ENCODE results near the gene ASIC4. TPM values are rescaled to one million over a fixed set of nuclear protein-coding genes. Genes with fewer than 3 reads are reported as not detected.
A peak's percentile ranks its signal among the peaks of the same experiment; 100 is the strongest.

Gene ASIC4
- total RNA-seq, 1 experiment from 2014 or later: 0.17 TPM

GRCh38 chr2:219475697-219476651, 38.3 kb upstream of the ASIC4 start:
- no TSS peak for BruUV-seq (replicated peaks)
- DNase-seq: peak; percentile 89
- Mint-ChIP-seq H3K36me3 (ENCODE audit: insufficient read depth, unreplicated experiment) (no peaks in the 10 kb centered on the region), H3K9me3 (ENCODE audit: low read depth, unreplicated experiment) (no peaks in the 10 kb centered on the region), H3K4me3 (ENCODE audit: low read depth, unreplicated experiment) (peak overlapping the region; percentile 39), H3K27me3 (ENCODE audit: unreplicated experiment) (peaks cover 5% of the 10 kb centered on the region), H3K4me1 (ENCODE audit: low read depth, unreplicated experiment) (peaks cover 24% of the 10 kb centered on the region), H3K27ac (ENCODE audit: unreplicated experiment) (no peak overlapping the region)
- intact Hi-C loops (cut with micrococcal nuclease; ENCODE audit: unreplicated experiment): loop anchor here (5.0 kb wide), 1 partner anchor 46 kb away; no protein-coding TSS in a partner anchor
- peak; percentile 87 for TF ChIP-seq CTCF (IDR thresholded peaks at IDR 0.05; ENCODE audit: unreplicated experiment)
- CTCF ChIA-PET: interaction anchor here (0.6 to 2.3 kb wide), 8 partner anchors 19 to 54 kb away, joined by 3 to 9 read pairs (median 4); partner anchors contain the start of gene GMPPA

GRCh38 chr2:219476652-219477151, 37.6 kb upstream of the ASIC4 start:
- H3K9me3 Mint-ChIP-seq (ENCODE audit: low read depth, unreplicated experiment): no peaks in the 10 kb centered on the region
- no peaks in the 10 kb centered on the region for H3K36me3 Mint-ChIP-seq (ENCODE audit: insufficient read depth, unreplicated experiment)
- no peak for DNase-seq
- no peak for TF ChIP-seq CTCF (IDR thresholded peaks at IDR 0.05; ENCODE audit: unreplicated experiment)
- CTCF ChIA-PET: interaction anchor here (0.6 to 2.3 kb wide), 9 partner anchors 8 to 53 kb away, joined by 3 to 9 read pairs (median 4); no protein-coding TSS in a partner anchor
- no peak overlapping the region for H3K27ac Mint-ChIP-seq (ENCODE audit: unreplicated experiment)
- intact Hi-C loops (cut with micrococcal nuclease; ENCODE audit: unreplicated experiment): loop anchor here (5.0 kb wide), 1 partner anchor 46 kb away; no protein-coding TSS in a partner anchor
- peak overlapping the region; percentile 39 for H3K4me3 Mint-ChIP-seq (ENCODE audit: low read depth, unreplicated experiment)
- peaks cover 12% of the 10 kb centered on the region for H3K27me3 Mint-ChIP-seq (ENCODE audit: unreplicated experiment)
- BruUV-seq (replicated peaks): no TSS peak
- peaks cover 24% of the 10 kb centered on the region for H3K4me1 Mint-ChIP-seq (ENCODE audit: low read depth, unreplicated experiment)

DNA sequence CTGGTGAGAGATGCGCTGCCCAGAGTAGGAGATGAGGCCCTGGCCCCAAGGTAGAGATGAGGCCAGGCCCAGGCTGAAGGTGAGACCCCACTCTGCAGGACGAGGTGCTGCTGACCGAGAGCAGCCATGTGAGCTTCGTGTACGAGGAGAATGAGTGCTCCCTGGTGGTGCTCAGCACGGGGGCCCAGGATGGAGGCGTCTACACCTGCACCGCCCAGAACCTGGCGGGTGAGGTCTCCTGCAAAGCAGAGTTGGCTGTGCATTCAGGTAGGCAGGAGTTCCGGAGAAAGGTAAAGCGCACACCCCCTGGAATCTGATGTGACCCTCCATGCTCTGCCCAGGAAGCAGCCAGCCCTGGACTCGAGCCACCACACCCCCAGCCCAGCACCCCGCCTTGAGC, 37.1 kb upstream of the ASIC4 start:
- no peak for DNase-seq
- CTCF ChIA-PET: interaction anchor here (0.6 to 2.3 kb wide), 5 partner anchors 8 to 53 kb away, joined by 3 to 9 read pairs (median 5); no protein-coding TSS in a partner anchor
- intact Hi-C loops (cut with micrococcal nuclease; ENCODE audit: unreplicated experiment): loop anchor here (5.0 kb wide), 1 partner anchor 45 kb away; no protein-coding TSS in a partner anchor
- no peak for TF ChIP-seq CTCF (IDR thresholded peaks at IDR 0.05; ENCODE audit: unreplicated experiment)
- Mint-ChIP-seq H3K27ac (ENCODE audit: unreplicated experiment) (no peak overlapping the region), H3K4me1 (ENCODE audit: low read depth, unreplicated experiment) (peaks cover 24% of the 10 kb centered on the region), H3K4me3 (ENCODE audit: low read depth, unreplicated experiment) (no peak overlapping the region), H3K27me3 (ENCODE audit: unreplicated experiment) (peaks cover 17% of the 10 kb centered on the region), H3K36me3 (ENCODE audit: insufficient read depth, unreplicated experiment) (no peaks in the 10 kb centered on the region), H3K9me3 (ENCODE audit: low read depth, unreplicated experiment) (no peaks in the 10 kb centered on the region)
- BruUV-seq (replicated peaks): no TSS peak

DNA sequence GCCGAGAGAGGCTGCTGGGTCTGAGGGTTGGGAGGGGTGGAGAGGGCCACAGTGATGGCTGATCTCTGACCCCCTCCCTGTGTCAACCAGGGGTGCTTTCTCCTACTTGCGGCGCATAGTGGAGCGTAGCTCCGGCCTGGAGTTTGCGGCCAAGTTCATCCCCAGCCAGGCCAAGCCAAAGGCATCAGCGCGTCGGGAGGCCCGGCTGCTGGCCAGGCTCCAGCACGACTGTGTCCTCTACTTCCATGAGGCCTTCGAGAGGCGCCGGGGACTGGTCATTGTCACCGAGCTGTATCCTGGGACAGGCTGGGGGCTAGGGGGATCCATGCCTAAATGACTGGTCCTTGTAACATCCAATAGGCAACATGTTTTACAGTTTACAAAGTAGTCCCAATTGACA, 36.5 kb upstream of the ASIC4 start:
- H3K4me3 Mint-ChIP-seq (ENCODE audit: low read depth, unreplicated experiment): no peak overlapping the region
- CTCF ChIA-PET: interaction anchor here (1.2 kb wide), 1 partner anchor 52 kb away, joined by 5 read pairs; no protein-coding TSS in a partner anchor
- intact Hi-C loops (cut with micrococcal nuclease; ENCODE audit: unreplicated experiment): loop anchor here (5.0 kb wide), 1 partner anchor 44 kb away; no protein-coding TSS in a partner anchor

More for the DNA sequence above, 36.5 kb upstream of the ASIC4 start:
- Mint-ChIP-seq H3K36me3 (ENCODE audit: insufficient read depth, unreplicated experiment) (no peaks in the 10 kb centered on the region), H3K9me3 (ENCODE audit: low read depth, unreplicated experiment) (no peaks in the 10 kb centered on the region), H3K27me3 (ENCODE audit: unreplicated experiment) (peaks cover 23% of the 10 kb centered on the region), H3K4me1 (ENCODE audit: low read depth, unreplicated experiment) (peaks cover 24% of the 10 kb centered on the region), H3K27ac (ENCODE audit: unreplicated experiment) (no peak overlapping the region)
- no peak for DNase-seq
- no TSS peak for BruUV-seq (replicated peaks)
- no peak for TF ChIP-seq CTCF (IDR thresholded peaks at IDR 0.05; ENCODE audit: unreplicated experiment)
